AG10803 (cell line): ENCODE measurements around the gene OR10H3.

ENCODE experiments used
- DNase-seq: peaks from one replicate; pipeline ENCODE4 v3.0.0; 2010; ENCODE audit warnings: low read depth
- H3K4me3 ChIP-seq: 2 replicates; pipeline ENCODE4 v1.5.1; 2011; ENCODE audit warnings: mild to moderate bottlenecking, low read length, control low read depth
- CTCF ChIP-seq: conservative IDR thresholded peaks from 2 replicates; pipeline ENCODE4 v1.5.1; 2011; ENCODE audit warnings: mild to moderate bottlenecking, low read length, control low read depth, inconsistent platforms

The OR10H3 gene

GRCh38 chr19:15721268-15721667 lies 16.5 kb upstream of the OR10H3 start:
- no peak overlapping the region for H3K4me3 ChIP-seq
- no peak for TF ChIP-seq CTCF
- no peak for DNase-seq

- DNase-seq, result no peak
- H3K4me3 ChIP-seq, result no peak overlapping the region
- TF ChIP-seq CTCF, result no peak
Measured at GRCh38 chr19:15722956-15723355, 14.8 kb upstream of the OR10H3 start.

- H3K4me3 ChIP-seq, result no peak within 1 kb of the TSS
- no peak for TF ChIP-seq CTCF
- DNase-seq, result no peak
Measured at GRCh38 chr19:15727724-15728123, 10.1 kb upstream of the OR10H3 start, which contains the start of gene OR10H2. Gene OR10H2, plus strand, starts transcription at chr19:15728024. Its CDS starts 20 bp downstream, at chr19:15728044.

GRCh38 chr19:15730538-15730937 lies 7.2 kb upstream of the OR10H3 start:
- no peak for DNase-seq
- TF ChIP-seq CTCF, result no peak
- H3K4me3 ChIP-seq, result no peak overlapping the region

- DNase-seq, result no peak
- TF ChIP-seq CTCF, result no peak
- no peak overlapping the region for H3K4me3 ChIP-seq
Measured at GRCh38 chr19:15732388-15732787, 5.4 kb upstream of the OR10H3 start.

GRCh38 chr19:15733895-15734294 lies 3.9 kb upstream of the OR10H3 start:
- H3K4me3 ChIP-seq, result no peak overlapping the region
- no peak for TF ChIP-seq CTCF
- no peak for DNase-seq

GRCh38 chr19:15740785-15741184 lies 3.0 kb downstream of the OR10H3 start:
- no peak for DNase-seq
- no peak for TF ChIP-seq CTCF
- no peak overlapping the region for H3K4me3 ChIP-seq
